ENCODE data around the gene AP1M2.
"Not testable (repeated sequence)": the region's sequence is repeated elsewhere in the genome, so short reads cannot be mapped to it uniquely, and the experiment has no call there.

Gene AP1M2

DNA sequence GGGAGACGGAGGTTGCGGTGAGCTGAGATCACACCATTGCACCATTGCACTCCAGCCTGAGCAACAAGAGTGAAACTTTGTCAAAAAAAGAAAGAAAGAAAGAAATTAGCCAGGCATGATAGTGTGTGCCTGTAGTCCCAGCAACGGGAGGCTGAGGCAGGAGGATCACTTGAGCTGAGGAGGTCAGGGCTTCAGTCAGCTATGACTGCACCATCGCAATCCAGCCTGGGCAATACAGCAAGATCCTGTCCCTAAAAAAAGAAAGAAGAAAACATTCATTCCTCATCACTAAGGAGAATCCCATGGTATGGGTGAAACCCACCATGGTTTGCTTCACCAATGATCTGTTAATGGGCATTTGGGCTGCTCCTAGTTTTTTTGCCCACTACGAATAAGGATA is 13.0 kb upstream of the AP1M2 start:
- no peak for DNase-seq

- no peak for DNase-seq
These were observed 6.9 kb upstream of the AP1M2 start for GRCh38 chr19:10593820-10594637.

- no peak for DNase-seq
These were observed 6.0 kb upstream of the AP1M2 start for GRCh38 chr19:10593148-10593547.

- no peak for DNase-seq
These were observed 683 bp upstream of the AP1M2 start for GRCh38 chr19:10587839-10588150.

GRCh38 chr19:10586396-10586795 is 716 bp downstream of the AP1M2 start:
- DNase-seq: no peak

GRCh38 chr19:10583036-10583776 is 3.9 kb downstream of the AP1M2 start:
- DNase-seq: no peak

- no peak for DNase-seq
These were observed 5.0 kb downstream of the AP1M2 start for GRCh38 chr19:10582091-10582490.

DNA sequence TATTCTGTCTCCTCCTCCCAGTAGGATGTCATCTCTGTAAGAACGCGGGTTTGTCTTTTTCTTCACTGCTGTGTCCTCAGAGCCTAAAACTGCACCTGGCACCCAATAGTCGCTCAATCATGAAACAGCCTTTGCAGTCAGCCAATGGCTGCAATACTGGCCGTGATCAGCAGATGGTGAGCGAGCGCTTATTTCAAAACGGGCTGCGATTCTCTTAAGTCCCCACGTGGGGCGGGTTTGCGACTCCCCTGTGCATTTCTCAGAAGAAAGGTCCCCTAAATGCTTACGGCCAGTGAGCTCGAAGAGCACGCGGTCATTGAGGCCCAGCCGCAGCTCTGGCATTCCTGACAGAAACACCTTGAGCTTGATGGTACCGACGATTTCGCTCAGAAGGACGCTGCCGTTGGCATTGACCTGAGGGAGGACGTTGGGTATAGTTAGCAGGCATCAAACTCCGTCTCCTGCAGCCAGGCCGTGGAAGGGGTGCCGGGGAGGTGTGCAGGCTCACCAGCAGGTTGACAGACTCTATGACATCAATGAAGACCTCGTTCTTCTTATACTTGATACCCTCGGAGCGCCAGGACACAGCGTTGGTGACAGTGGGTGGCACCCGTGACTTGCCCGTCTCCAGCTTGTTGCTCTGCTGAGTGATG is 6.0 kb downstream of the AP1M2 start:
- peak; percentile 95 for DNase-seq

DNA sequence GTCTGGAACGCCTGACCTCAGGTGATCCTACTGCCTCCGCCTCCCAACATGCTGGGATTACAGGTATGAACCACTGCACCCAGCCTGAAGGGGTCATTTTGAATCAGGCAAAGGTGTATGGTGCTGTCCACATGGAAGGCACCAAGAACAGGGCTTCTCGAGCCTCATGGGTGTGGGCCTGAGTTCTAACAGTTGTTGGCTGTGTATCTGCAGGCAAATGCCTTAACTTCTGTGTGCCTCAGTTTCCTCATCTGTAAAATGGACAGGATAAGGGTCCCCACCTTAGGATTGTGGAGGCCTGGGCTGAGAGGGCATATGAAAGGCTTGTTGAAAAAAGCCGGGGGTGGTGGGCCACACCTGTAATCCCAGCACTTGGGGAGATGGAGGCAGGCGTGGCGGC is 9.2 kb downstream of the AP1M2 start:
- DNase-seq: no peak

- no peak for DNase-seq
These were observed 11.9 kb downstream of the AP1M2 start for GRCh38 chr19:10575011-10575716.

DNA sequence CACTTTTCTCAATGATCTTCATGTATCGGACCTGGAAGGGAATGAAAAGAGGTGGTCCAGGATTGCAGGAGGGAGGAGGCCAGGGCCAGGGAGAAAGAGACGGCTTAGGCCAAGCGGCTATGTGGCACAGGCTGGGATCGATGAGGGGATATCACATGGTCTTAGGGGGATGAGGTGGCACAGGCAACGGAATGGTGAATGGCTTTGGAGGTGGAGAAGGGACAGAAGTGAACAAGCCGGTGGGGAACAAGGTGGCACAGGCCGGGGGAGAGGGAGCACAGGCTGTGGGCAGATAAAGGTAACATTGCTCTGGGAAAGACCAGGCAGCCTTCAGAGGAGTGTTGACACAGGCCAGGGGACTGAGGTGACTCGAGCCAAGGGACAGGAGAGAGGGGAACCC is 12.7 kb downstream of the AP1M2 start:
- DNase-seq: no peak

DNA sequence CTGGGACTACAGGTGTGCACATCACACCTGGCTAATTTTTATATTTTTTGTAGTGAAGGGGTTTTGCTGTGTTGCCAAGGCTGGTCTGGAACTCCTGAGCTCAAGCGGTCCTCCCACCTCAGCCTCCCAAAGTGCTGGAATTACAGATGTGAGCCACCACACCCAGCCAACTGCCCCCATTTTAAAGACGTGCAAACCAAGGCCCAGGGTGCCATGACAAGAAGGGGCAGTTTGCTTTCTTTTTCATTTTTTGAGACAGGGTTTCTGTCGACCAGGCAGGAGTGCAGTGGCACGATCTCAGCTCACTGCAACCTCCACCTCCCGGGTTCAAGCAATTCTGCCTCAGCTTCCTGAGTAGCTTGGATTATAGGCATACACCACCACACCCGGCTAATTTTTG is 13.3 kb downstream of the AP1M2 start:
- DNase-seq: not testable (repeated sequence)

- DNase-seq: peak; percentile 100
These were observed 18.1 kb downstream of the AP1M2 start, which contains the start of gene CDKN2D for GRCh38 chr19:10568826-10569651. Gene CDKN2D, minus strand, starts transcription at chr19:10568979. Its CDS starts 326 bp downstream, at chr19:10568653.

DNA sequence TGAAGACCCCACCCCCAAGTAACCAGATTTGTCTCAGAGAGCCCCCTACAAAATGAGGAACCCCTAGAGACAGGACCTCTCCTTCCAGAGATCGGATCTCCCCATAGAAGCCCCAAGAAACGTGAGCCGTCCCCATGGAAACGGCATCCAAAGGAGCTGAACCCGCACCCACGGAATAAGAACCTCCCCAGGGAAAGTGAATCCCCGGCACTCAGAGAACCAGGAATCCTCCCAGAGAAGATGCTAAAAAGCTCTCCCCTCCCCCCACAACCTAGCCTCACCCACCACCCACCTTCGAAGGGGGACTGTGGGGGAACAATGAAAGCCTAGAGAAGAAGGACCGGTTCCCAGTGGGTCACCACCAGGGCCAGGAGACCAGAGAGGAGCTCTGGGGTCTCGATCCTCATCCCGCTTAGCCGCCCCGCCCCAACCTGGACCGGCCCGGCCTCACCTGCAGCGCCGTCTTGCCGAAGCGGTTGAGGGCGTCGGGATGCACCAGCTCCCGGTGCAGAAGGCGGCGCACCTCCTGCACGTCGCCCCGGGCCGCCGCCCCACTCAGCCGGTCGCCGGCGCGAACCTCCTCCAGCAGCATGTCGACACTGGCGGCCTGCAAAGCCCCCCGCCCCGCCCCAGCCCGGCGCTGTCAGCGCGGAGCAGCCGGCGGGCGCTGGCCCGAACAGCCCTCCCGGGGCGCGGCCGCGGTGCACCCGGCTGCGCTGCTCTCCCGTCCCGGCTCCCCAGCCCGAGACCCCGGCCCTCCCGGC is 18.9 kb downstream of the AP1M2 start:
- peak; percentile 59 to 61 for DNase-seq

GRCh38 chr19:10567656-10568055 is 19.5 kb downstream of the AP1M2 start:
- no peak for DNase-seq

DNA sequence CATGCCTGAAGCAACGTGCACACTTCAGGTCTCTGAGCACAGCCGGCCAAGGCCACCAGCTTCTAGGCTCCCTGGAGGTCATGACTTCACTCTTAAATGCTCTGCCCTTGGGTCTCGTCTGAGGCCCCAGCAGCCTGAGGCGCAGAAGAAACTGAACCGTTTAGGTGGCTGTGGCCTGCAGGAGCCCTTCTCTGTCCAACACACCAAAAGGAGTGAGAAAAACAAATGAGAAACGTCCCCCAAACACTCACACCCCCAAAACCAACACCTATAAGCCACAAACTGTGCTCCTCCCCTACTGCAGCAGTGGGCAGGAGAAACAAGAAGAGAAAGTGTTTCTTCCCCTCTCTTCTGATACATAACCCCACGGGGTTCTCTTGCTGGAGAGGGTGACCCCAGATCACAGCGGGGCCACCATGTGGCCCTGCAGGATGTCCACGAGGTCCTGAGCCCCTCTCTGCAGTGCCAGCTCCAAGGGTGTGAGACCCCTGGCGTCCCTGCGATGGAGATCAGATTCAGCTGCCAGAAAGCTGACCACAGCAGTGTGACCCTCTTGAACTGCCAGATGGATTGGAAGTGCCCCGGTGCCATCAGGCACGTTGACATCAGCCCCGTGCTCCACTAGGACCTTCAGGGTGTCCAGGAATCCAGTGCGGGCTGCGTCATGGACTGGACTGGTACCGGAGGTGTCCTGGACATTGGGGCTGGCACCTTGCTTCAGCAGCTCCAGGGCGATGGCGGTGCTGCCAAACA is 20.3 kb downstream of the AP1M2 start:
- DNase-seq: peak; percentile 56 to 62

DNA sequence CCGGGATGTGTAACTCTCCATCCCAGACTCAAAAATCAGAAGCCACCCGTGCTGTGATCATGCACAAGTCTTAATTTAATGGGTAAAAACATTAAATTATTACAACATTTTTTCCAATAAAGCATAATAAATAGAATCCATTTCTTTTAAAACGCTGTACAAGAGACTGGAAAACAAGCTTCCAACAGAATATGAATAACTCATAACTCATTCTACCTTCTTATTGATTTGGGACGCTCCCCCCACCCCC is 20.8 kb downstream of the AP1M2 start:
- DNase-seq: no peak

DNA sequence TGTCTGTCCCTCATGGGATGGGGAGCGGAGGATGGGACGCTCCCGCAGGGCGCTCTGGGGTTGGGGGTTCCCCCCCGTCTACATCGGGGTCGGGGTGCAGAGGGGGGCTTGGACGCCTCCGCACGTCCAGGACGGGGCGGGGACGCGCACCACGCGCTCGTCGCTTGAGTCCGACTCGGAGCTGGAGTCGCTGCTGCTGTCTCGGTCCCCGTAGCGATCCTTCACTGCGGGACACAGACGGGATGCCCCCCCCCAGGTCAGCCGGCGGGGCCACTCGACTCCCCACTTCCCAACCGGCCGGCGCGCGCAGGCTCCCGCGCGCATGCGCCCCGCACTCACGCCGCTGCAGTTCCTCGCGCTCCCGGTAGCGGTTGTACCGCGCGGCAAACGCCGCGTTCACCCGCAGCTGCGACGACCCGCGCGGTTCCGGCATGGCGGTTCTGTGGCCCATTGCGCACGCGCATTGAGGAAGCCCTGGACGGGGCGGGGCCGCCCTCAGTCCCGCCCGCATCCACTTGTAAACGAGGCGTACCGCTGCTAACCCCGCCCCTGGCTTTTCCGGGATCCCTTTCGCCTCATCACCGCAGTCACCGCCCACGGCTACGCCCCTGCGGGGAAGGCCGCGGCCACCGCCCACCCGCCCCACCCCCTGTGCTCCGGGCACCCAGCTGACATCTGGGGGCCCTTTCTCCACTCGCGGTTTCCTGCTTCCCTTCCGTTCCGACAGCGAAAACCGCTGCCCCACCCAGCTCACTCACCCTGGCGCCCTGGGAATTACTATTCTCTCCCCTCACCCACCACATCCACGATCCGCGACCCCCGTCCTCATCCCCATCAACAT is 21.3 kb downstream of the AP1M2 start, which contains the start of gene KRI1:
Gene KRI1 (minus strand): TSS at position 444 of the 841 bp plus-strand sequence. CDS start 11 bp downstream, at position 433.
- peak; percentile 99 for DNase-seq

GRCh38 chr19:10565028-10565566 is 22.0 kb downstream of the AP1M2 start:
- DNase-seq: peak; percentile 60 to 69

DNA sequence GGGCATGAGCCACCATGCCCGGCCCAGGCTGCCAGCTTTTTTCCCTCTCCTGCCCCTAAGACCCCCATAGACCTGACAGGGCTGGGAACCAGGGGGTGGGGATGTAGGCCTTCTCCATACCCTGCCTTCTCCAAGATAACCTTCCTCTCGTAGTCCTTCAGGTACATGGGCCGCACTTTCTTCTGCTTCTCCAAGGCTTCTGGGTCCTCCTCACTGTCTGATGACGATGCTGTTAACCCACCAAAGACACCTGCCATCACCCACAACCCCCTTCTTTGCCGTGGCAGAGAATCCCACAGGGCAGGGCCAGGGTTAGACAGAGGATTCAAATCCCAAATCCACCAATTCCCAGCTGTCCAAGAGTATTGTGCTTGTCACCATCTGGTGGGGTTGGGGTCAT is 24.5 kb downstream of the AP1M2 start:
- no peak for DNase-seq

Measured in activated CD4-positive, alpha-beta T cell treated with anti-CD3 and anti-CD28 coated beads, Interleukin-2, amount 50 U/mL, for 48 hours (primary cell).